IPS-18a (cell line): Measurements from ENCODE around the gene ADGRF3.
"Not testable (repeated sequence)": the region's sequence is repeated elsewhere in the genome, so short reads cannot be mapped to it uniquely, and the experiment has no call there.

Experiments
- H3K27ac ChIP-seq: one replicate; pipeline ENCODE4 v1.5.1; 2013; ENCODE audit warnings: low read length
- H3K27me3 ChIP-seq: one replicate; pipeline ENCODE4 v1.6.1; 2013; ENCODE audit warnings: mild to moderate bottlenecking, low read length; ENCODE audit not compliant: control insufficient read depth, insufficient read depth
- H3K36me3 ChIP-seq: one replicate; pipeline ENCODE4 v1.6.1; 2013; ENCODE audit warnings: low read depth, low read length; ENCODE audit not compliant: control insufficient read depth
- H3K4me1 ChIP-seq: one replicate; pipeline ENCODE4 v1.6.1; 2013; ENCODE audit warnings: low read depth, low read length; ENCODE audit not compliant: control insufficient read depth
- H3K4me3 ChIP-seq: one replicate; pipeline ENCODE4 v1.5.1; 2013; ENCODE audit warnings: low read length
- H3K9ac ChIP-seq: one replicate; pipeline ENCODE4 v1.6.1; 2013; ENCODE audit warnings: mild to moderate bottlenecking, low read length, moderate library complexity
- H3K9me3 ChIP-seq: one replicate; pipeline ENCODE4 v1.6.1; 2013; ENCODE audit warnings: low read depth, low read length; ENCODE audit not compliant: control insufficient read depth

ADGRF3 gene

GRCh38 chr2:26366957-26367356 lies 20.4 kb upstream of the ADGRF3 start:
- no peak overlapping the region for H3K27ac ChIP-seq
- H3K36me3 ChIP-seq = peaks cover 25% of the 10 kb centered on the region
- no peaks in the 10 kb centered on the region for H3K9me3 ChIP-seq
- H3K9ac ChIP-seq = no peak overlapping the region
- H3K4me1 ChIP-seq = no peaks in the 10 kb centered on the region
- H3K4me3 ChIP-seq = no peak overlapping the region
- H3K27me3 ChIP-seq = no peaks in the 10 kb centered on the region

GRCh38 chr2:26364669-26365068 lies 18.1 kb upstream of the ADGRF3 start:
- H3K27me3 ChIP-seq = no peaks in the 10 kb centered on the region
- H3K36me3 ChIP-seq = peaks cover 25% of the 10 kb centered on the region
- H3K9me3 ChIP-seq = no peaks in the 10 kb centered on the region
- H3K9ac ChIP-seq = no peak overlapping the region
- H3K4me3 ChIP-seq = no peak overlapping the region
- no peak overlapping the region for H3K27ac ChIP-seq
- H3K4me1 ChIP-seq = no peaks in the 10 kb centered on the region

GRCh38 chr2:26363958-26364357 lies 17.4 kb upstream of the ADGRF3 start:
- Histone ChIP-seq H3K36me3 (peaks cover 23% of the 10 kb centered on the region), H3K9ac (no peak overlapping the region), H3K4me1 (no peaks in the 10 kb centered on the region), H3K9me3 (no peaks in the 10 kb centered on the region), H3K27ac (no peak overlapping the region), H3K4me3 (no peak overlapping the region), H3K27me3 (no peaks in the 10 kb centered on the region)

- Histone ChIP-seq H3K27me3 (no peaks in the 10 kb centered on the region), H3K4me3 (no peak overlapping the region), H3K36me3 (peaks cover 18% of the 10 kb centered on the region), H3K4me1 (no peaks in the 10 kb centered on the region), H3K9ac (no peak overlapping the region), H3K27ac (no peak overlapping the region), H3K9me3 (no peaks in the 10 kb centered on the region)
These were observed 16.7 kb upstream of the ADGRF3 start for GRCh38 chr2:26363323-26363722.

- H3K9ac ChIP-seq = no peak overlapping the region
- peaks cover 8% of the 10 kb centered on the region for H3K4me1 ChIP-seq
- no peak overlapping the region for H3K27ac ChIP-seq
- H3K36me3 ChIP-seq = no peaks in the 10 kb centered on the region
- H3K4me3 ChIP-seq = no peak overlapping the region
- H3K27me3 ChIP-seq = no peaks in the 10 kb centered on the region
- no peaks in the 10 kb centered on the region for H3K9me3 ChIP-seq
These were observed 13.4 kb upstream of the ADGRF3 start for GRCh38 chr2:26359886-26360473.

GRCh38 chr2:26356771-26357170 lies 10.2 kb upstream of the ADGRF3 start:
- Histone ChIP-seq H3K9ac (no peak overlapping the region), H3K27ac (no peak overlapping the region), H3K27me3 (no peaks in the 10 kb centered on the region), H3K36me3 (no peaks in the 10 kb centered on the region), H3K4me1 (peaks cover 11% of the 10 kb centered on the region), H3K4me3 (no peak overlapping the region), H3K9me3 (no peaks in the 10 kb centered on the region)

- H3K36me3 ChIP-seq = no peaks in the 10 kb centered on the region
- H3K9ac ChIP-seq = no peak overlapping the region
- no peaks in the 10 kb centered on the region for H3K9me3 ChIP-seq
- peaks cover 11% of the 10 kb centered on the region for H3K4me1 ChIP-seq
- H3K27ac ChIP-seq = no peak overlapping the region
- H3K27me3 ChIP-seq = no peaks in the 10 kb centered on the region
- H3K4me3 ChIP-seq = no peak overlapping the region
These were observed 9.5 kb upstream of the ADGRF3 start for GRCh38 chr2:26356111-26356510.

- H3K9ac ChIP-seq = no peak overlapping the region
- H3K36me3 ChIP-seq = no peaks in the 10 kb centered on the region
- H3K4me3 ChIP-seq = no peak overlapping the region
These were observed 8.7 kb upstream of the ADGRF3 start for GRCh38 chr2:26355038-26355995.

GRCh38 chr2:26354469-26354868 lies 7.9 kb upstream of the ADGRF3 start:
- H3K4me3 ChIP-seq, H3K27me3 ChIP-seq, H3K9me3 ChIP-seq, H3K9ac ChIP-seq, H3K36me3 ChIP-seq, H3K27ac ChIP-seq: not testable (repeated sequence)
- H3K4me1 ChIP-seq = peaks cover 11% of the 10 kb centered on the region

More at GRCh38 chr2:26355038-26355995, 8.7 kb upstream of the ADGRF3 start:
- Histone ChIP-seq H3K4me1 (peaks cover 11% of the 10 kb centered on the region), H3K27me3 (no peaks in the 10 kb centered on the region), H3K9me3 (no peaks in the 10 kb centered on the region), H3K27ac (peak overlapping the region; percentile 38)

GRCh38 chr2:26352892-26353291 lies 6.3 kb upstream of the ADGRF3 start:
- H3K4me3 ChIP-seq = no peak overlapping the region
- peaks cover 11% of the 10 kb centered on the region for H3K4me1 ChIP-seq
- H3K36me3 ChIP-seq = no peaks in the 10 kb centered on the region
- H3K9me3 ChIP-seq = no peaks in the 10 kb centered on the region
- H3K27ac ChIP-seq = no peak overlapping the region
- no peak overlapping the region for H3K9ac ChIP-seq
- H3K27me3 ChIP-seq = no peaks in the 10 kb centered on the region

- Histone ChIP-seq H3K4me1 (peaks cover 17% of the 10 kb centered on the region), H3K9ac (no peak overlapping the region), H3K27ac (no peak overlapping the region), H3K9me3 (no peaks in the 10 kb centered on the region), H3K27me3 (no peaks in the 10 kb centered on the region), H3K36me3 (no peaks in the 10 kb centered on the region), H3K4me3 (no peak overlapping the region)
These were observed 4.9 kb upstream of the ADGRF3 start for GRCh38 chr2:26351375-26352090.
